Memory B cell (primary cell): Measurements from ENCODE around the gene SST.
A peak's percentile ranks its signal among the peaks of the same experiment; 100 is the strongest.
"Not testable (repeated sequence)": the region's sequence is repeated elsewhere in the genome, so short reads cannot be mapped to it uniquely, and the experiment has no call there.

Experiments used
- ATAC-seq: fragments of 150-1000 bp; cut with Tn5 transposase; 2 replicates; pipeline ENCODE4 v1.10.0; 2021; ENCODE audit warnings: low read depth, mild to moderate bottlenecking, moderate library complexity
- DNase-seq, 2 donors: peaks; one replicate each; pipeline ENCODE4 v3.0.0; 2022; ENCODE audit warnings: low spot score in 2 of 2
- H3K27ac Mint-ChIP-seq: one replicate; pipeline ENCODE4 v1.8.0; 2022; ENCODE audit warnings: mild to moderate bottlenecking, moderate library complexity, mixed read lengths
- H3K27me3 Mint-ChIP-seq: one replicate; pipeline ENCODE4 v1.8.0; 2022; ENCODE audit warnings: mixed read lengths
- H3K36me3 Mint-ChIP-seq: one replicate; pipeline ENCODE4 v1.8.0; 2022; ENCODE audit warnings: mild to moderate bottlenecking, mixed read lengths
- H3K4me1 Mint-ChIP-seq: one replicate; pipeline ENCODE4 v1.8.0; 2022; ENCODE audit warnings: mixed read lengths
- H3K4me3 Mint-ChIP-seq: one replicate; pipeline ENCODE4 v1.8.0; 2022; ENCODE audit warnings: mild to moderate bottlenecking, moderate library complexity, mixed read lengths
- H3K9me3 Mint-ChIP-seq: one replicate; pipeline ENCODE4 v1.8.0; 2022; ENCODE audit warnings: mixed read lengths

Gene SST

DNA sequence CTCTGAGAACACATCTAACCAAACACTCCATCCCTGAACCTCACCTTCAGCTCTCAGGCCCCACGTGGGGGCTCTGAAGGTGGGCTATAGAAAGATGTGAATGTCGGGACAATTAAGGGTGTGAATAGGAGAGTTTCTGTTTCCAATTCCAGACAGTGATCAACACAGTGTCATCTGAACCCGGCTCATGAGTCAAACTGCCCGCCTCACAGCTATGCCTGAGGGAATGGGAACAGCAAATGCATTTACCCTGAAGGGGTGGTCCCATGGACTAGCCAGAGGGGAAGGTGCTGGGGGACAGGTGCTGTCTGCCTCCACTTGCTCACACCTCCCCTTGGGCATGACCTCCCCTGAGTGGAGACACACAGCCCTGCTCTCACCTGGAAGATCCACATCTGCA is 25.8 kb upstream of the SST start:
- peaks cover 4% of the 10 kb centered on the region for H3K4me1 Mint-ChIP-seq
- peaks cover 1% of the 10 kb centered on the region for H3K9me3 Mint-ChIP-seq
- no peak overlapping the region for H3K4me3 Mint-ChIP-seq
- peaks cover 3% of the 10 kb centered on the region for H3K36me3 Mint-ChIP-seq
- H3K27ac Mint-ChIP-seq = no peak overlapping the region
- H3K27me3 Mint-ChIP-seq = peaks cover 14% of the 10 kb centered on the region
- DNase-seq = no peak
- no peak for ATAC-seq

DNA sequence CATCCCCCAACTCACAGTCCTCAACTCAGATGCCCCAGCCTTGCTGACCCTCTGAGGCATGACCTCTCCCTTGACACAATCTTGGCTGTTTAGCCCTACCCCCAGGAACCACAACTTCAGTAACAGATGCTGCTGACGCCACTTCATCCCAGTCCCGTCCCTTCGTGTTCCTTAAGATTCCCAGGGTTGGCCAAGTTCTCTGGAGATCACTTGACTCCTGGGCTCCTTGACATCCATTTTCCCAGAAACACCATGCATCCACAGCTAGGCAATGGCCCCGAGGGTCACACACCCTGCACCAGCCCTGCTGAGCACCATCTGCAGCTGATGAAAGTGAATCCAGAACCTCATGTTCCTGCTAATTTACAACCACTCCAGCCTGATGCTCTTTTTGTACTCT is 25.3 kb upstream of the SST start:
- H3K4me3 Mint-ChIP-seq = no peak overlapping the region
- DNase-seq (no peak), ATAC-seq (no peak)
- H3K36me3 Mint-ChIP-seq = peaks cover 3% of the 10 kb centered on the region
- peaks cover 14% of the 10 kb centered on the region for H3K27me3 Mint-ChIP-seq
- no peak overlapping the region for H3K27ac Mint-ChIP-seq
- H3K9me3 Mint-ChIP-seq = peaks cover 1% of the 10 kb centered on the region
- H3K4me1 Mint-ChIP-seq = peaks cover 4% of the 10 kb centered on the region

DNA sequence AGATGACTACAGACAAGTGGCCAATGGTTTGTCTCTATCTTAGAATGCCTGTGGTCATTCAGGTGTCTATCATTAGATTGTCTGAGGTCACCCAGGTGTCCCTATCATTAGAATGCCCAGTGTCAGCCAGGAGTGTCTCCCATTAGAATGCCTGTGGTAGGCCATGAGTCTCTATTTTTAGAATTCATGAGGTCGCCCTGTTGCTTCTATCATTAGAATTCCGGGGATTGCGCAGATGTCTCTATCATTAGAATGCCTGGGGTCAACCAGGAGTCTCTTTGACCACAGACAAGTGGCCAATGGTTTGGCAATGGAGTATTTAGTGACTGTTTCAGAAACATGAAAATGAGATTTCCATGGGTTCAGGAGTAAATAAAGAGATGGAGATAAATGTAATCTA is 24.6 kb upstream of the SST start:
- Mint-ChIP-seq H3K27me3 (peaks cover 14% of the 10 kb centered on the region), H3K4me3 (no peak overlapping the region), H3K4me1 (peaks cover 4% of the 10 kb centered on the region), H3K36me3 (peaks cover 3% of the 10 kb centered on the region), H3K27ac (no peak overlapping the region), H3K9me3 (peaks cover 1% of the 10 kb centered on the region)
- ATAC-seq (no peak), DNase-seq (no peak)

DNA sequence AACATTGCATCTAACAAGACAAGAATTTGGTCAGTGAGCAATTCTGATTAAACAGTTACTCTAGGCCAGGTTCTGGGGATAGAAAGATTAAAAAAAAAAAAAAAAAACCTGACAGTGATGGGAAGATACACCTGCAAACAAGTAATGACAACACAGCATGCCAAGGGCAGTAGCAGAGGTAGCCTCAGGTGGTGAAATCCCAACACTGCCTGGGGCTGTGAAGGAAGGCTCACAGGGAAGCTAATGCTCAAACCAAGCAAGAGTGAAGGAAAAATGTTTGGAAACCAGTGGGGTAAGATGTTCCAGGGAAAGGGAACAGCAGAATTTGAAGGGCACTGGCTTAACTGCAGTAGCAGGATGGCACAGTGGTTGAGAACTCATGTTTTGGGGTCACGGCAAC is 23.2 kb upstream of the SST start:
- H3K27me3 Mint-ChIP-seq = peaks cover 14% of the 10 kb centered on the region
- peaks cover 3% of the 10 kb centered on the region for H3K36me3 Mint-ChIP-seq
- ATAC-seq = no peak

DNA sequence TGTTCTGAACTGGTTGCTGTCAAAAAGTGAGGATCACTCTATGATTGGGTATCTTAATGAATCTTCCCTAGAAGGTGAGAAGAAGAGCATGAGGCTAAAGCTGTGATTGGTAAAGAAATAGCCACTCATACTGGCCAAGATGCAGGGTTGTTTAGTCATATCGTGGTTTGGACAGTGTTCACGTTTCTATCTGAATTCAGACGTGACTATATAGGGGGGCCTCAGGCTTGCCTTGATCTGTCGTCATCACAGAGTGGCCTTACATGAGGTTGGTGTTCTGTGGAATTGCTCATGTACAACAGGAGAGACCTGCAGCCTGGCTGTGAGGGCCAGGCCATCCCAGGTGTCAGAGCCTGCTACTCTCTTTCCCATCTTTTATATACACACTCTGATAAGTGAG is 19.8 kb upstream of the SST start:
- peaks cover 10% of the 10 kb centered on the region for H3K27me3 Mint-ChIP-seq
- no peaks in the 10 kb centered on the region for H3K4me1 Mint-ChIP-seq
- no peak overlapping the region for H3K27ac Mint-ChIP-seq
- H3K9me3 Mint-ChIP-seq = peaks cover 6% of the 10 kb centered on the region
- peaks cover 3% of the 10 kb centered on the region for H3K36me3 Mint-ChIP-seq
- ATAC-seq (no peak), DNase-seq (no peak)
- H3K4me3 Mint-ChIP-seq = no peak overlapping the region

More for the DNA sequence above, 23.2 kb upstream of the SST start:
- Mint-ChIP-seq H3K4me3 (no peak overlapping the region), H3K27ac (no peak overlapping the region), H3K9me3 (peaks cover 1% of the 10 kb centered on the region), H3K4me1 (peaks cover 4% of the 10 kb centered on the region)
- DNase-seq = no peak

DNA sequence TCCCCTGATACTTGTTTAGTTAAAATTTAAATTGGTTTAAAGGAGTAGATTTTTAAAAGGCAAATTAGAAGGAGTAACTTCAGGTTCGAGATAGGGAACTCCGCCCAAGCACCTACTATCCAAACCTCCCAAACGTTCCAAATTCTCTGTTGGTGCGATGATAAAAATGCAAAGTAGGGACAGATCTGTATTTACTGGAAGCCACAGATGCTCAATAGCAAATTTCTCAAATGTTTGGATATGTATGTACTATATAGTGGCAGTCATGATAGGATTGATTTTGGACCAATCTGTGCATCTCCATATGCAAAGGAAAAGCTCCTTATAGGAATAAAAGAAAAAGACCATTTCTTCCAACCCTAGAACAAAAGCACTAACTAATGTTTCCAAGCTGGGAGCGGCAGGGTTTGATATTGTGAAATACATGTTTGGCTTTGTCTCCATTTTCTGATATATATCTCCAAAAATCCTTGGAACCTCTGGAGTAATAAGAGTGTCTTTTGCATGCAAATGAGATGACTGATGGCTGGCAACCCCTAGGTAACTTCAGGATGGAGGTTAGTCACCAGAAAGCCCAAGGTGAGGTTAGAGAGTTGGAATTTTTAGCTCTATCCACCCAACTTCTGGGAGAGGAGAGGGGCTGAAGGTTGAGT is 16.6 kb upstream of the SST start:
- no peaks in the 10 kb centered on the region for H3K36me3 Mint-ChIP-seq
- DNase-seq = no peak
- H3K27ac Mint-ChIP-seq = no peak overlapping the region
- no peaks in the 10 kb centered on the region for H3K4me1 Mint-ChIP-seq
- no peak for ATAC-seq
- H3K4me3 Mint-ChIP-seq = no peak overlapping the region
- peaks cover 5% of the 10 kb centered on the region for H3K9me3 Mint-ChIP-seq
- peaks cover 5% of the 10 kb centered on the region for H3K27me3 Mint-ChIP-seq

DNA sequence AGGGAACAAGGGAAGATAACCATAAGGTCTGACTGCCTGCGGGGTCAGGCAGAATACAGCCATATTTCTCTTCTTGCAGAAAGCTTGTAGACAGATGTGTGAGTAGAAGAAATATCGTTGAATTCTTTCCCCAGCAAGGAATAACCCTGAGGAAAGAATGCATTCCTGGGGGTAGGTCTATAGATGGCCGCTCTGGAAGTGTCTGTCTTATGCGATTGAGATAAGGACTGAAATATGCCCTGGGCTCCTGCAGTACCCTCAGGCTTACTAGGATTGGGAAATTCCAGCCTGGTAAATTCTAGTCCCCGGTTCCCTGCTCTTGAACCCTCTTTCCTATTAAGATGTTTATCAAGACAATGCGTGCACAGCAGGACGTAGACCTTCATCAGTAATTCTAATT is 15.8 kb upstream of the SST start:
- H3K36me3 Mint-ChIP-seq = no peaks in the 10 kb centered on the region
- peaks cover 5% of the 10 kb centered on the region for H3K9me3 Mint-ChIP-seq
- H3K4me1 Mint-ChIP-seq = no peaks in the 10 kb centered on the region
- H3K27ac Mint-ChIP-seq = no peak overlapping the region
- H3K27me3 Mint-ChIP-seq = peaks cover 5% of the 10 kb centered on the region
- DNase-seq = no peak
- no peak overlapping the region for H3K4me3 Mint-ChIP-seq
- no peak for ATAC-seq

DNA sequence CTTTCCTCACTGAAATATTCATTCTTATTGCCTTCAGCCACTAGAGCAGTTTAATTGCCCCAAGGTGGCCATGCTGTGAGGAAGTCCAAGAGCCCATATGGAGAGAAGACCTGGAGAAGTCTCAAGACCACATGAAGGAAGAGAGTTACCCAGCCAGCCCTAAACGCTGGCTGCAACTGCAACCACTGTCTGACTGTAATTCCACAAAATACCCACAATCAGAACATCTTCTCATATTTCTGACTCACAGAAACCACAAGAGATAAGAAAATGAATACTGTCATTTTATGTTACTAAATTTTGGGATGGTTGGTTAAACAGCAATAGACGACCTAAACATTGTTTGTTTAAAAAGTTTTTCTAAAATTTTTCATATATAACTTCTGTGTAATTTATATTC is 14.7 kb upstream of the SST start:
- H3K27ac Mint-ChIP-seq = no peak overlapping the region
- peaks cover 5% of the 10 kb centered on the region for H3K9me3 Mint-ChIP-seq
- H3K4me1 Mint-ChIP-seq = no peaks in the 10 kb centered on the region
- ATAC-seq (no peak), DNase-seq (no peak)
- H3K4me3 Mint-ChIP-seq = no peak overlapping the region
- peaks cover 9% of the 10 kb centered on the region for H3K27me3 Mint-ChIP-seq
- H3K36me3 Mint-ChIP-seq = no peaks in the 10 kb centered on the region

DNA sequence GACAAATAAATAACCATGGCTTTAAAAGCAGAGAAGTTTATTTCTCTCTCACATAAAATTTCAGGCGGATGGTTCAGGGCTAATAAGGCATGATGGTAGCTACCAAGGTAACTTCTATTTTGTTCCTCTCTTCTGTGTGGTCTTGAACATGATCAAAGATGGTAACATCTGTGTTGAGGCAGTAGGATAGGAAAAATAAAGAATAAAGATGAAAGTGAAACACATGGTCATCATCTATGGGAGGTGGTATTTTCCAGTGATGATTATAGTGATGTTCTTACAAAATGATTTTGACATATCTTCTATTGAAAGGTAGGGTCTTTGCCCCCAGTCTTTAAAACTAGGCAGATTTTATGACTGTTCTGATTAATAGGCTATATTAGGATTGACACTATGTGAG is 14.2 kb upstream of the SST start:
- no peak for DNase-seq
- Mint-ChIP-seq H3K27me3 (peaks cover 11% of the 10 kb centered on the region), H3K4me3 (no peak overlapping the region), H3K9me3 (peaks cover 5% of the 10 kb centered on the region), H3K36me3 (no peaks in the 10 kb centered on the region), H3K27ac (no peak overlapping the region), H3K4me1 (peaks cover 2% of the 10 kb centered on the region)
- ATAC-seq = no peak

DNA sequence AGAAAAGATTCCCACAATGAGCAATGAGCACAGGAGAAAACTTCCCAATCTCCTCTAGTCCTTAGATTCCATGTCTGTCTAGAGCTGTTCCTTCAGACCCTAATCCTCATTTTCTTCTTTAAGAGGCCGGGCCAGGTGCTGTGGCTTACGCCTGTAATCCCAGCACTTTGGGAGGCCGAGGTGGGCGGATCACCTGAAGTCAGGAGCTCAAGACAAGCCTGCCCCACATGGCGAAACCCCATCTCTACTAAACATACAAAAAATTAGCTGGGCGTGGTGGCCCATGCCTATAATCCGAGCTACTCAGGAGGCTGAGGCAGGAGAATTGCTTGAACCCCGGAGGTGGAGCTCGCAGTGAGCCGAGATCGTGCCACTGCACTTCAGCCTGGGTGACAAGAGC is 11.6 kb upstream of the SST start:
- H3K27me3 Mint-ChIP-seq = peaks cover 12% of the 10 kb centered on the region

DNA sequence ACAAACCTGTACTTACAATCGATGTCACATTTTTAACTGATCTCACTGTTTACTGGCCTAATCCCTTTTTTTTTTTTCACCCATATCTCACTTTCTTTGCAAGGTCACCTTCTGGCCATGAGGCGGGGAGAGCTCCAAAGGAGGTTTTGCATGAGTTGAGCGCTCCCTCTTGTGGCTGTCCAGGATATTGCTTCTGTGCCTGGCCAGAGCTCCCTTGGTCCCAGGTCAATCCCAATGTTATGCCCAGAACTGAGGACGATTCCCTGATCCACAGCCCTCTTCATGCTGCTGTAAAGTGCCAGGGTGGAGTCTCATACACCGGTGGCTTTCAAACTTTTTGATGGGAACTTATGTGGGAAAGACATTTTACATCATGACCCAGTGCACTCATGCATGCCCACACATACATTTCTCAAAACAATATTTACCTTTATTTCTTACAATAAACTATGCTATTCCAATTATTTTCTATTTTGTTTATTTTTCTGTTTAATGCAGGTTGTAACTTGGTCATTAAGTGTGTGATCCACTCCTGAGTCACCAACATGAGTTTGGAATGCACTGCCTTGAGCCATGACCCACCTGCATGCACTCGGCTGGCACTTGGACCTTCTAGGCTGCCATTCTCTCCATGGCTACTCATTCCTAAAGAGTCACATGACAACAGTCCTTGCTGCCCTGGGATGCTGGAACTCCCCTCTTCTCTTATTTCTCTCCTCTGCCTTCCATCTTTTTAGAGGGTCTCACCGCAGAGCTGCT is 9.6 kb upstream of the SST start:
- ATAC-seq (peak; percentile 51), DNase-seq (peak; percentile 63 to 71)
- Mint-ChIP-seq H3K9me3 (no peaks in the 10 kb centered on the region), H3K27me3 (peaks cover 13% of the 10 kb centered on the region), H3K4me3 (no peak overlapping the region), H3K4me1 (peaks cover 2% of the 10 kb centered on the region), H3K27ac (no peak overlapping the region), H3K36me3 (no peaks in the 10 kb centered on the region)

More for the DNA sequence above, 11.6 kb upstream of the SST start:
- not testable (repeated sequence) for DNase-seq, H3K4me1 Mint-ChIP-seq, H3K9me3 Mint-ChIP-seq, H3K27ac Mint-ChIP-seq, H3K36me3 Mint-ChIP-seq, ATAC-seq, H3K4me3 Mint-ChIP-seq

DNA sequence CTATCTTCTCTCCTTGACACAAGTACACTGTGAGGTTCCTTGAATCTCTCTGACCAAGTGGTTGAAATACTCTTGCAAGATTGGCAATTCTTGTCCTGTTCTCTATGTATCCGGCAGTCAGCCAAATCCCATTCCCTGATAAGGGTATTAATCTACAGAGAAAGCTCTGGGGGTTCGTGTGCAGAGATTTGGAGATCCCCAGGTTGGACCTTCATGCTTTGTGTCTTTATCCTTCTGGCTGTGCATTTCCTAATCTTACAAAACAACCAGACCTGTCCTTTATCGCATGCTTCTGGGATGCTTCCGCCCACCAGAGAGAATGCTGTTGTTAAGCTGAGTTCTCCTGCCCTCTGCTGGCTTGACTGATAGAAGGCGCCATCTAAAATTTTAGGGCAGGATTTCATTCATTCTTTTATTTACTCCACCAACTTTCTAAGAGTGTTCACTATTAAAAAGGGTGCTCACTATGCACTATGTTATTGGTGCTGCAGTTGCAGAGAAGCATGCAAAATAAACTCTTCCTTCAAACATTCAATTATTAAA is 8.6 kb upstream of the SST start:
- Mint-ChIP-seq H3K4me3 (no peak overlapping the region), H3K36me3 (no peaks in the 10 kb centered on the region), H3K27me3 (peaks cover 18% of the 10 kb centered on the region), H3K27ac (no peak overlapping the region), H3K4me1 (peaks cover 2% of the 10 kb centered on the region), H3K9me3 (no peaks in the 10 kb centered on the region)
- ATAC-seq (peak; percentile 37), DNase-seq (peak; percentile 18 to 26)

DNA sequence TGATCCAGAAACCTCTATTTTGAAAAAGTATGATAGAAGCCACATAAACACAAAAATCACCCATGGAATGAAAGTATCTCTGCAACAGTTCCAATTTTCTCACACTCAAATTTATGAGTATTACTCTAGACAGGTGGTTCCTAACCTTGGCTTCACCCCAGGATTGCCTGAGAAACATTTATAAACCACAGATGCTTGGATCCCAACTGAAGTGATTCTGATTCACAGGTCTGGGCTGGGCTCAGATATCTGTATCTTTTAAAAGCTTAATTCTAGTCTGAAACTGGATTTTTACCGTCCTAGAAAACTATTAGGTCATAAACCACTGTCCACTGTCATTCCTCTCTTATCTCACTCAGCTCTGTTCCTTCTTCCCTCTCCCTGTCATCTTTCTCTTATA is 7.4 kb upstream of the SST start:
- H3K4me1 Mint-ChIP-seq = peaks cover 2% of the 10 kb centered on the region
- no peaks in the 10 kb centered on the region for H3K9me3 Mint-ChIP-seq
- no peak overlapping the region for H3K27ac Mint-ChIP-seq
- H3K36me3 Mint-ChIP-seq = no peaks in the 10 kb centered on the region
- ATAC-seq (no peak), DNase-seq (no peak)
- H3K4me3 Mint-ChIP-seq = no peak overlapping the region
- H3K27me3 Mint-ChIP-seq = peaks cover 16% of the 10 kb centered on the region

DNA sequence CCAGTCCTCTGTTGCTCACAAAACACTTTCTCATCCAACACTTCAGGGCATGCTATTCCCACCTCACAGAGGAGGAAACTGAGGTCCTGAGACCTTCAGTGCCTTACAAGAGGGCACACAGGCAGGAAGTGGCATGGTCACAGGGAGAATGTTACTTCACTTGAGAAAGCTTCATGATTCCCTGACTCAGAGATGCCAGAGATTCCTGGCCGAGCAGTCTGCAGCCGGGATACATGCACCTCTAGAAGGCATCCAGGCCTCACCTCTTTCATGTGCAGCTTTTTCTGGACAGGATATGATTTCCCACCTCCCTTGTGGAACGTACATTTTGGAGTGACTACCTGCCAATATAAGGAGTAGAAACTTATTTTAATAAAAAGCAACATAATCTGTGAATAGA is 2.8 kb upstream of the SST start:
- H3K4me3 Mint-ChIP-seq = no peak overlapping the region
- peaks cover 28% of the 10 kb centered on the region for H3K27me3 Mint-ChIP-seq
- H3K27ac Mint-ChIP-seq = no peak overlapping the region
- H3K4me1 Mint-ChIP-seq = peaks cover 3% of the 10 kb centered on the region
- no peaks in the 10 kb centered on the region for H3K9me3 Mint-ChIP-seq
- no peak for DNase-seq
- no peak for ATAC-seq
- no peaks in the 10 kb centered on the region for H3K36me3 Mint-ChIP-seq
